ENCODE measurements around the gene RFX2. TPM values are rescaled to one million over a fixed set of nuclear protein-coding genes. Genes with fewer than 3 reads are reported as not detected.

RFX2 gene
- total RNA-seq, 1 experiment from 2014 or later = 4.6 TPM

DNA sequence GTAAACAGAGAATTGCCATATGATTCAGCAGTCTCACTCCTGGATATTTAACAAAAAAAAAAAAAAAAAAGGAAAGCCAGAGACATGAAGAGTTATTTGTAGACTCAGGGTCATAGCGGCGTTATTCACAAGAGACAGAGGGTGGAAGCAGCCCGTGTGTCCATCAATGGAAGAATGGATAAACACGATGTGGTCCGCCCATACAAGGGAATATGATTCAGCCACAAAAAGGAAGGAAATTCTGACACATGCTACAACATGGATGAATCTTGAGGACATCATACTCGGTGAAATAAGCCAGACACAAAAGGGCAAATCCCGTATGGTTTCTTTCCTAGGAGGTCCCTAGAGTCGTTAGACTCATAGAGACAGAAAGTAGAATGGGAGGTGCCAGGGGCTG, 40.0 kb upstream of the RFX2 start:
- CTCF ChIA-PET = no interaction called here
- DNase-seq (ENCODE audit: low spot score) (no peak), ATAC-seq (no peak)
- Mint-ChIP-seq H3K4me3 (no peak overlapping the region), H3K9me3 (peaks cover 58% of the 10 kb centered on the region), H3K27ac (no peak overlapping the region), H3K36me3 (peaks cover 29% of the 10 kb centered on the region), H3K4me1 (no peaks in the 10 kb centered on the region), H3K27me3 (ENCODE audit: low read depth) (peaks cover 26% of the 10 kb centered on the region)
- TF ChIP-seq ELF4 (CRISPR knock-in tag; IDR thresholded peaks at IDR 0.05; ENCODE audit: low read depth) (no peak), GTF2I (CRISPR knock-in tag; conservative IDR thresholded peaks at IDR 0.05) (no peak)
- TF ChIP-seq, protein P1, sequence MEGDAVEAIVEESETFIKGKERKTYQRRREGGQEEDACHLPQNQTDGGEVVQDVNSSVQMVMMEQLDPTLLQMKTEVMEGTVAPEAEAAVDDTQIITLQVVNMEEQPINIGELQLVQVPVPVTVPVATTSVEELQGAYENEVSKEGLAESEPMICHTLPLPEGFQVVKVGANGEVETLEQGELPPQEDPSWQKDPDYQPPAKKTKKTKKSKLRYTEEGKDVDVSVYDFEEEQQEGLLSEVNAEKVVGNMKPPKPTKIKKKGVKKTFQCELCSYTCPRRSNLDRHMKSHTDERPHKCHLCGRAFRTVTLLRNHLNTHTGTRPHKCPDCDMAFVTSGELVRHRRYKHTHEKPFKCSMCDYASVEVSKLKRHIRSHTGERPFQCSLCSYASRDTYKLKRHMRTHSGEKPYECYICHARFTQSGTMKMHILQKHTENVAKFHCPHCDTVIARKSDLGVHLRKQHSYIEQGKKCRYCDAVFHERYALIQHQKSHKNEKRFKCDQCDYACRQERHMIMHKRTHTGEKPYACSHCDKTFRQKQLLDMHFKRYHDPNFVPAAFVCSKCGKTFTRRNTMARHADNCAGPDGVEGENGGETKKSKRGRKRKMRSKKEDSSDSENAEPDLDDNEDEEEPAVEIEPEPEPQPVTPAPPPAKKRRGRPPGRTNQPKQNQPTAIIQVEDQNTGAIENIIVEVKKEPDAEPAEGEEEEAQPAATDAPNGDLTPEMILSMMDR (IDR thresholded peaks at IDR 0.05) = no peak
- TF ChIP-seq, protein P2, sequence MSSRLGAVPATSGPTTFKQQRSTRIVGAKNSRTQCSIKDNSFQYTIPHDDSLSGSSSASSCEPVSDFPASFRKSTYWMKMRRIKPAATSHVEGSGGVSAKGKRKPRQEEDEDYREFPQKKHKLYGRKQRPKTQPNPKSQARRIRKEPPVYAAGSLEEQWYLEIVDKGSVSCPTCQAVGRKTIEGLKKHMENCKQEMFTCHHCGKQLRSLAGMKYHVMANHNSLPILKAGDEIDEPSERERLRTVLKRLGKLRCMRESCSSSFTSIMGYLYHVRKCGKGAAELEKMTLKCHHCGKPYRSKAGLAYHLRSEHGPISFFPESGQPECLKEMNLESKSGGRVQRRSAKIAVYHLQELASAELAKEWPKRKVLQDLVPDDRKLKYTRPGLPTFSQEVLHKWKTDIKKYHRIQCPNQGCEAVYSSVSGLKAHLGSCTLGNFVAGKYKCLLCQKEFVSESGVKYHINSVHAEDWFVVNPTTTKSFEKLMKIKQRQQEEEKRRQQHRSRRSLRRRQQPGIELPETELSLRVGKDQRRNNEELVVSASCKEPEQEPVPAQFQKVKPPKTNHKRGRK (CRISPR knock-in tag; IDR thresholded peaks at IDR 0.05; ENCODE audit: borderline replicate concordance) = no peak
- TF ChIP-seq, protein P3, sequence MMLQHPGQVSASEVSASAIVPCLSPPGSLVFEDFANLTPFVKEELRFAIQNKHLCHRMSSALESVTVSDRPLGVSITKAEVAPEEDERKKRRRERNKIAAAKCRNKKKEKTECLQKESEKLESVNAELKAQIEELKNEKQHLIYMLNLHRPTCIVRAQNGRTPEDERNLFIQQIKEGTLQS (CRISPR knock-in tag; conservative IDR thresholded peaks at IDR 0.05) = no peak
- POLR2A ChIA-PET = no interaction called here

DNA sequence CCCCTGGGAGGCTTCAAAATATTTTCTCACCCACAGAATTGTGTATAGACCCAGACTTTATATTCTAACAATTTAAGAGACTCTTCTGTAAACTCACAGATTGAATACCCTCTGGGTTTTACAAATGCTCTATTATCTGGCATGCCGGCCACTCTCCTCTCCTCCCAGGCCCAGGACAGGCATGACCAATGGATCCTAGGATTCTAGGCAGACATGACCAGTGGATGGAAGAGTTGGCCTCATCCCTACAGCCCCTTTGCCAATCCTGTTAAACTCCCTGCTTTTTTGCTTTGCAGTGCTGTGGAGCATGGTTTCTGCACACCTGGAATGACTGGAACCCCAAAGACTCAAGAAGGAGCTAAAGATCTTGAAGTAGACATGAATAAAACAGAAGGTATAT, 30.9 kb upstream of the RFX2 start:
- ChIA-PET CTCF (interaction anchor here (0.5 kb wide), 1 partner anchor 58 kb away, joined by 4 read pairs; no protein-coding TSS in a partner anchor), POLR2A (no interaction called here)
- Mint-ChIP-seq H3K9me3 (peaks cover 42% of the 10 kb centered on the region), H3K27ac (no peak overlapping the region), H3K4me3 (no peak overlapping the region), H3K27me3 (ENCODE audit: low read depth) (peaks cover 20% of the 10 kb centered on the region), H3K36me3 (0 out of 2 replicates have a peak, but pooled peaks cover 8% of the 10 kb centered on the region), H3K4me1 (no peaks in the 10 kb centered on the region)
- TF ChIP-seq FOXK1 (CRISPR knock-in tag; IDR thresholded peaks at IDR 0.05) = no peak
- TF ChIP-seq HMGA2 (CRISPR knock-in tag; IDR thresholded peaks at IDR 0.05) = no peak
- no peak for TF ChIP-seq NR2C2 (CRISPR knock-in tag; IDR thresholded peaks at IDR 0.05)
- TF ChIP-seq, protein P4, sequence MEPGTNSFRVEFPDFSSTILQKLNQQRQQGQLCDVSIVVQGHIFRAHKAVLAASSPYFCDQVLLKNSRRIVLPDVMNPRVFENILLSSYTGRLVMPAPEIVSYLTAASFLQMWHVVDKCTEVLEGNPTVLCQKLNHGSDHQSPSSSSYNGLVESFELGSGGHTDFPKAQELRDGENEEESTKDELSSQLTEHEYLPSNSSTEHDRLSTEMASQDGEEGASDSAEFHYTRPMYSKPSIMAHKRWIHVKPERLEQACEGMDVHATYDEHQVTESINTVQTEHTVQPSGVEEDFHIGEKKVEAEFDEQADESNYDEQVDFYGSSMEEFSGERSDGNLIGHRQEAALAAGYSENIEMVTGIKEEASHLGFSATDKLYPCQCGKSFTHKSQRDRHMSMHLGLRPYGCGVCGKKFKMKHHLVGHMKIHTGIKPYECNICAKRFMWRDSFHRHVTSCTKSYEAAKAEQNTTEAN (CRISPR knock-in tag; IDR thresholded peaks at IDR 0.05) = no peak
- TF ChIP-seq, protein P5, sequence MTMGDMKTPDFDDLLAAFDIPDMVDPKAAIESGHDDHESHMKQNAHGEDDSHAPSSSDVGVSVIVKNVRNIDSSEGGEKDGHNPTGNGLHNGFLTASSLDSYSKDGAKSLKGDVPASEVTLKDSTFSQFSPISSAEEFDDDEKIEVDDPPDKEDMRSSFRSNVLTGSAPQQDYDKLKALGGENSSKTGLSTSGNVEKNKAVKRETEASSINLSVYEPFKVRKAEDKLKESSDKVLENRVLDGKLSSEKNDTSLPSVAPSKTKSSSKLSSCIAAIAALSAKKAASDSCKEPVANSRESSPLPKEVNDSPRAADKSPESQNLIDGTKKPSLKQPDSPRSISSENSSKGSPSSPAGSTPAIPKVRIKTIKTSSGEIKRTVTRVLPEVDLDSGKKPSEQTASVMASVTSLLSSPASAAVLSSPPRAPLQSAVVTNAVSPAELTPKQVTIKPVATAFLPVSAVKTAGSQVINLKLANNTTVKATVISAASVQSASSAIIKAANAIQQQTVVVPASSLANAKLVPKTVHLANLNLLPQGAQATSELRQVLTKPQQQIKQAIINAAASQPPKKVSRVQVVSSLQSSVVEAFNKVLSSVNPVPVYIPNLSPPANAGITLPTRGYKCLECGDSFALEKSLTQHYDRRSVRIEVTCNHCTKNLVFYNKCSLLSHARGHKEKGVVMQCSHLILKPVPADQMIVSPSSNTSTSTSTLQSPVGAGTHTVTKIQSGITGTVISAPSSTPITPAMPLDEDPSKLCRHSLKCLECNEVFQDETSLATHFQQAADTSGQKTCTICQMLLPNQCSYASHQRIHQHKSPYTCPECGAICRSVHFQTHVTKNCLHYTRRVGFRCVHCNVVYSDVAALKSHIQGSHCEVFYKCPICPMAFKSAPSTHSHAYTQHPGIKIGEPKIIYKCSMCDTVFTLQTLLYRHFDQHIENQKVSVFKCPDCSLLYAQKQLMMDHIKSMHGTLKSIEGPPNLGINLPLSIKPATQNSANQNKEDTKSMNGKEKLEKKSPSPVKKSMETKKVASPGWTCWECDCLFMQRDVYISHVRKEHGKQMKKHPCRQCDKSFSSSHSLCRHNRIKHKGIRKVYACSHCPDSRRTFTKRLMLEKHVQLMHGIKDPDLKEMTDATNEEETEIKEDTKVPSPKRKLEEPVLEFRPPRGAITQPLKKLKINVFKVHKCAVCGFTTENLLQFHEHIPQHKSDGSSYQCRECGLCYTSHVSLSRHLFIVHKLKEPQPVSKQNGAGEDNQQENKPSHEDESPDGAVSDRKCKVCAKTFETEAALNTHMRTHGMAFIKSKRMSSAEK (CRISPR knock-in tag; IDR thresholded peaks at IDR 0.05; ENCODE audit: borderline replicate concordance) = no peak
- ATAC-seq = no peak
- no peak for DNase-seq (ENCODE audit: low spot score)

DNA sequence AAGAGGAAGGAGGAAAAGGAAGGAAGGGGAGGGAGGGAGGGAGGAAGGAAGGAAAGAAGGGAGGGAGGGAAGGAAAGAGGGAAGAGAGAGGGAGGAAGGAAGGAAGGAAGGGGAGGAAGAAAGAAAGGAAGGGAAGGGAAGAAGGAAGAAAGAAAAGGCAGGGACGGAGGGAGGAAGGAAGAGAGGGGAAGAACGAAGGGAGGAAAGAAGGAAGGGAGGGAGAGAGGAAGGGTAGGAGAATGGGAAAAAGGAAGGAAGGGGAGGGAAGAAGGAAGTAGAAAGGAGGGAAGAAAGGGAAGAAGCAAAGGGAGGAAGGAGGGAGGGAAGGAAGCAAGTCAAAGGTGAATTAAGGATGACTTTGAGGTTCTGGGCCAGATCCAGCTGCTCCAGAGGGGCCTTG, 28.2 kb upstream of the RFX2 start:
- H3K27ac Mint-ChIP-seq = no peak overlapping the region
- H3K4me3 Mint-ChIP-seq = no peak overlapping the region
- CTCF ChIA-PET = interaction anchor here (0.7 kb wide), 1 partner anchor 39 kb away, joined by 5 read pairs; no protein-coding TSS in a partner anchor
- no peak for DNase-seq (ENCODE audit: low spot score)
- peaks cover 25% of the 10 kb centered on the region for H3K9me3 Mint-ChIP-seq
- no peaks in the 10 kb centered on the region for H3K4me1 Mint-ChIP-seq
- ATAC-seq = no peak
- peaks cover 16% of the 10 kb centered on the region for H3K27me3 Mint-ChIP-seq (ENCODE audit: low read depth)
- POLR2A ChIA-PET = no interaction called here
- no peaks in the 10 kb centered on the region for H3K36me3 Mint-ChIP-seq
- no peak for TF ChIP-seq ZNF416 (CRISPR knock-in tag; IDR thresholded peaks at IDR 0.05)
- no peak for TF ChIP-seq ETV6 (CRISPR knock-in tag; IDR thresholded peaks at IDR 0.05)
- no peak for TF ChIP-seq ZNF396 (CRISPR knock-in tag; IDR thresholded peaks at IDR 0.05; ENCODE audit: borderline replicate concordance)
- no peak for TF ChIP-seq ATF1 (CRISPR knock-in tag; IDR thresholded peaks at IDR 0.05)
- TF ChIP-seq, protein P6, sequence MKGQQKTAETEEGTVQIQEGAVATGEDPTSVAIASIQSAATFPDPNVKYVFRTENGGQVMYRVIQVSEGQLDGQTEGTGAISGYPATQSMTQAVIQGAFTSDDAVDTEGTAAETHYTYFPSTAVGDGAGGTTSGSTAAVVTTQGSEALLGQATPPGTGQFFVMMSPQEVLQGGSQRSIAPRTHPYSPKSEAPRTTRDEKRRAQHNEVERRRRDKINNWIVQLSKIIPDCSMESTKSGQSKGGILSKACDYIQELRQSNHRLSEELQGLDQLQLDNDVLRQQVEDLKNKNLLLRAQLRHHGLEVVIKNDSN (CRISPR knock-in tag; IDR thresholded peaks at IDR 0.05) = no peak
- TF ChIP-seq IRF2 (CRISPR knock-in tag; IDR thresholded peaks at IDR 0.05; ENCODE audit: borderline replicate concordance, low read depth) = no peak
- TF ChIP-seq, protein P7, sequence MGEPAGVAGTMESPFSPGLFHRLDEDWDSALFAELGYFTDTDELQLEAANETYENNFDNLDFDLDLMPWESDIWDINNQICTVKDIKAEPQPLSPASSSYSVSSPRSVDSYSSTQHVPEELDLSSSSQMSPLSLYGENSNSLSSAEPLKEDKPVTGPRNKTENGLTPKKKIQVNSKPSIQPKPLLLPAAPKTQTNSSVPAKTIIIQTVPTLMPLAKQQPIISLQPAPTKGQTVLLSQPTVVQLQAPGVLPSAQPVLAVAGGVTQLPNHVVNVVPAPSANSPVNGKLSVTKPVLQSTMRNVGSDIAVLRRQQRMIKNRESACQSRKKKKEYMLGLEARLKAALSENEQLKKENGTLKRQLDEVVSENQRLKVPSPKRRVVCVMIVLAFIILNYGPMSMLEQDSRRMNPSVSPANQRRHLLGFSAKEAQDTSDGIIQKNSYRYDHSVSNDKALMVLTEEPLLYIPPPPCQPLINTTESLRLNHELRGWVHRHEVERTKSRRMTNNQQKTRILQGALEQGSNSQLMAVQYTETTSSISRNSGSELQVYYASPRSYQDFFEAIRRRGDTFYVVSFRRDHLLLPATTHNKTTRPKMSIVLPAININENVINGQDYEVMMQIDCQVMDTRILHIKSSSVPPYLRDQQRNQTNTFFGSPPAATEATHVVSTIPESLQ (CRISPR knock-in tag; IDR thresholded peaks at IDR 0.05) = no peak
- TF ChIP-seq ZNF138 (CRISPR knock-in tag; conservative IDR thresholded peaks at IDR 0.05) = no peak
- TF ChIP-seq TP53 (CRISPR knock-in tag; IDR thresholded peaks at IDR 0.05) = no peak

Data from WTC11 (cell line).